HepG2 (cell line): ENCODE measurements around the gene VMO1. TPM values are rescaled to one million over a fixed set of nuclear protein-coding genes. Genes with fewer than 3 reads are reported as not detected.

Experiments
- ATF7 ChIP-seq, 2 experiments: fragments of 450-650 bp in 1 of 2; sonication (generic) in 1 of 2; formaldehyde crosslinking in 1 of 2; IDR thresholded peaks; 2 replicates each; pipeline versions ENCODE4 v1.4.0 to v1.6.1; 2016 to 2020; ENCODE audit warnings: antibody characterized with exemption in 1 of 2, mild to moderate bottlenecking in 1 of 2, missing genetic modification reagents in 1 of 2
- CEBPB ChIP-seq: IDR thresholded peaks from 2 replicates; pipeline ENCODE4 v1.6.1; 2011; ENCODE audit warnings: low read depth, low read length, improper control_type of control experiment, borderline replicate concordance
- EZH2 ChIP-seq: conservative IDR thresholded peaks from 2 replicates; pipeline ENCODE4 v1.6.1; 2012; ENCODE audit warnings: mild to moderate bottlenecking, low read depth, low read length, moderate library complexity
- GABPA ChIP-seq, 2 experiments: IDR thresholded peaks; 2 replicates each; pipeline ENCODE4 v1.6.1; 2011 to 2016; ENCODE audit warnings: low read depth in 2 of 2, low read length in 1 of 2, missing biosample characterization in 1 of 2, missing genetic modification characterization in 1 of 2
- GMEB1 ChIP-seq: sonication (generic); formaldehyde crosslinking; IDR thresholded peaks from 2 replicates; pipeline ENCODE4 v1.5.1; 2020; ENCODE audit warnings: missing genetic modification reagents, mild to moderate bottlenecking, borderline replicate concordance
- PHB2 ChIP-seq: fragments of 450-650 bp; IDR thresholded peaks from 2 replicates; pipeline ENCODE4 v1.6.1; 2018; ENCODE audit not compliant: partially characterized antibody
- PITX1 ChIP-seq: sonication (generic); formaldehyde crosslinking; IDR thresholded peaks from 2 replicates; pipeline ENCODE4 v1.5.1; 2020; ENCODE audit warnings: mild to moderate bottlenecking, missing genetic modification reagents
- SETDB1 ChIP-seq: sonication (generic); formaldehyde crosslinking; IDR thresholded peaks from 2 replicates; pipeline ENCODE4 v1.5.1; 2020; ENCODE audit warnings: missing genetic modification reagents, mild to moderate bottlenecking, borderline replicate concordance
- SRSF4 ChIP-seq: fragments of 200-400 bp; formaldehyde crosslinking; IDR thresholded peaks from one replicate; pipeline ENCODE4 v1.6.1; 2018; ENCODE audit warnings: mild to moderate bottlenecking, low read depth, low read length, moderate library complexity; ENCODE audit not compliant: poor library complexity, severe bottlenecking
- ZBTB26 ChIP-seq: IDR thresholded peaks from 2 replicates; pipeline ENCODE4 v1.6.1; 2016; ENCODE audit warnings: missing compliant biosample characterization, missing genetic modification reagents, borderline replicate concordance
- ZFP1 ChIP-seq: IDR thresholded peaks from 2 replicates; pipeline ENCODE4 v1.6.1; 2016
- ZFX ChIP-seq: sonication (generic); formaldehyde crosslinking; IDR thresholded peaks from 2 replicates; pipeline ENCODE4 v1.4.0; 2020; ENCODE audit warnings: mild to moderate bottlenecking, low read depth, missing genetic modification reagents, moderate library complexity
- ZNF124 ChIP-seq: sonication (generic); formaldehyde crosslinking; IDR thresholded peaks from 2 replicates; pipeline ENCODE4 v1.4.0; 2020; ENCODE audit warnings: missing genetic modification reagents
- ZNF234 ChIP-seq: sonication (generic); formaldehyde crosslinking; conservative IDR thresholded peaks from 2 replicates; pipeline ENCODE4 v1.5.1; 2020; ENCODE audit warnings: mild to moderate bottlenecking, missing genetic modification reagents
- ZNF292 ChIP-seq: sonication (generic); formaldehyde crosslinking; IDR thresholded peaks from 2 replicates; pipeline ENCODE4 v1.8.1; 2022; ENCODE audit warnings: mild to moderate bottlenecking, low read depth, missing genetic modification reagents, borderline replicate concordance
- ZNF296 ChIP-seq: sonication (generic); formaldehyde crosslinking; conservative IDR thresholded peaks from 2 replicates; pipeline ENCODE4 v1.5.0; 2020; ENCODE audit warnings: mild to moderate bottlenecking, missing genetic modification reagents
- ZNF569 ChIP-seq: sonication (generic); formaldehyde crosslinking; IDR thresholded peaks from 2 replicates; pipeline ENCODE4 v1.5.0; 2020; ENCODE audit warnings: mild to moderate bottlenecking, missing genetic modification reagents, moderate library complexity, borderline replicate concordance
- ZNF724P ChIP-seq: sonication (generic); formaldehyde crosslinking; IDR thresholded peaks from 2 replicates; pipeline ENCODE4 v1.8.0; 2022; ENCODE audit warnings: missing genetic modification reagents, borderline replicate concordance
- polyA plus RNA-seq, 8 experiments: library from polyadenylated mRNA; depleted of rRNA in 3 of 8; stranded (reverse) in 7 of 8; unstranded in 1 of 8; fragments of >200 nt; fragmentation: Illumina TruSeq in 4 of 8; extraction: Trizol in 4 of 8; gene quantifications; 2 replicates each; pipeline versions ENCODE4 v1.2.1 to v1.2.3, GENCODE V29; 2011 to 2016; ENCODE audit warnings: low read depth in 4 of 8, missing spikeins in 1 of 8, mixed read lengths in 1 of 8; ENCODE audit not compliant: insufficient read depth in 1 of 8
- total RNA-seq, 5 experiments: library from RNA; depleted of rRNA; stranded (reverse); fragments of >200 nt; fragmentation: Illumina TruSeq; extraction: Trizol; gene quantifications; 2 replicates each; pipeline ENCODE4 v1.2.3, GENCODE V29; 2016; ENCODE audit warnings: low read depth in 1 of 5
- TF ChIP-seq, protein P1 (sequence below): IDR thresholded peaks from 2 replicates; pipeline ENCODE4 v1.6.1; 2016; ENCODE audit warnings: low read depth, borderline replicate concordance
- TF ChIP-seq, protein P2 (sequence below): sonication (generic); formaldehyde crosslinking; conservative IDR thresholded peaks from 2 replicates; pipeline ENCODE4 v1.8.0; 2022; ENCODE audit warnings: low read depth, missing genetic modification reagents
- TF ChIP-seq, protein P3 (sequence below): sonication (generic); formaldehyde crosslinking; IDR thresholded peaks from 2 replicates; pipeline ENCODE4 v1.8.1; 2023; ENCODE audit warnings: missing genetic modification reagents, inconsistent platforms, borderline replicate concordance

Gene VMO1
- total and polyA plus RNA-seq, 2 of the 13 experiments (the other 11 are each of a cell fraction or from before 2014, with no cell fraction given): not detected

DNA sequence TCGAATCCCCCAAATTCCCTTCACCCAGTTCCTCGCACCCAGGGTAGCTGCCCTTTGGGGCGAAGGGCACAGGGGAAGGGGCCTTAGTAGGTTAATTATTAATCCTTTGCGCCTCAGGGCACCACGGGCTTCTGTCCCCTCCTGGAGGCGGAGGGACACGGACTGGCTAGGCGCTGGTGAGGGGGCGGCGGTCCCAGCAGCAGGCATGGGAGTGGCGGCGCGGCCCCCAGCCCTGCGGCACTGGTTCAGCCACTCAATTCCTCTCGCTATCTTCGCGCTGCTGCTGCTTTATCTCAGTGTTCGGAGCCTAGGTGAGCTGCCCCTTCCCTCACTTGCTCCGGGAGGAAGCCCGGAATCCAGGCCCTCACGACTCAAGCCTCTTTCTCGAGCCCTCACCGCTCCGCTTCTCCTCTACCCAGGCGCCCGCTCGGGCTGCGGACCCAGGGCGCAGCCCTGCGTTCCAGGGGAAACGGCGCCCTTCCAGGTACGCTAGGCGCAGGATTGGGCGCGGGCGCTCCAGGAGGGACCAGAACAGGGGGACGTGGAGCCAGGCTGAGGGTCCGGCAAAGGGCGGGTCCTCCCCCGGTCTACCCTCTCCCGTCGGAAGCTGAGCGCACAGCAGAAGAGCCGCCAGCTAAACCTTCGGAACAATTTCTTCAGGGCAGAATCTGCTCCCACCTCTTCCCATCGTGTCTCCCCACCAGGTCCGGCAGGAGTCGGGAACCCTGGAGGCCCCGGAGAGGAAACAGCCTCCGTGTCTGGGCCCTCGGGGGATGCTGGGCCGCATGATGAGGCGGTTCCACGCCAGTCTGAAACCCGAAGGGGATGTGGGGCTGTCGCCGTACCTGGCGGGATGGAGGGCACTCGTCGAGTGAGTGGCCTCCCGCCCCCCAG lies 2.9 kb upstream of the VMO1 start, which contains the start of gene GLTPD2 (continued):
- TF ChIP-seq ZBTB26 (CRISPR knock-in tag) (peak; percentile 49; the same call in 1 of the 2 replicates), ZNF569 (no peak), ATF7 (IDR thresholded peaks at IDR 0.05) (no peak), ATF7 (CRISPR knock-in tag; IDR thresholded peaks at IDR 0.05) (no peak), ZNF234 (CRISPR knock-in tag) (no peak), GABPA (IDR thresholded peaks at IDR 0.05; ENCODE audit: low read depth, low read length) (no peak), GABPA (CRISPR knock-in tag; IDR thresholded peaks at IDR 0.05; ENCODE audit: low read depth) (no peak), EZH2 (no peak), PHB2 (no peak), PITX1 (peak; percentile 86), ZNF124 (CRISPR knock-in tag) (no peak), CEBPB (no peak), GMEB1 (CRISPR knock-in tag) (peak; percentile 44; the same call in 1 of the 2 replicates), ZNF724P (no peak), ZFP1 (CRISPR knock-in tag) (no peak), ZNF292 (CRISPR knock-in tag) (peak; percentile 52; the same call in 1 of the 2 replicates), SETDB1 (no peak), ZNF296 (CRISPR knock-in tag) (peak; percentile 18; the same call in 1 of the 2 replicates), ZFX (CRISPR knock-in tag) (peak; percentile 74), SRSF4 (no peak)
- TF ChIP-seq, protein P1, sequence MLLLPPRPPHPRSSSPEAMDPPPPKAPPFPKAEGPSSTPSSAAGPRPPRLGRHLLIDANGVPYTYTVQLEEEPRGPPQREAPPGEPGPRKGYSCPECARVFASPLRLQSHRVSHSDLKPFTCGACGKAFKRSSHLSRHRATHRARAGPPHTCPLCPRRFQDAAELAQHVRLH: 0 out of 2 replicates have a peak, but pooled peaks have one; percentile 32
- TF ChIP-seq, protein P2, sequence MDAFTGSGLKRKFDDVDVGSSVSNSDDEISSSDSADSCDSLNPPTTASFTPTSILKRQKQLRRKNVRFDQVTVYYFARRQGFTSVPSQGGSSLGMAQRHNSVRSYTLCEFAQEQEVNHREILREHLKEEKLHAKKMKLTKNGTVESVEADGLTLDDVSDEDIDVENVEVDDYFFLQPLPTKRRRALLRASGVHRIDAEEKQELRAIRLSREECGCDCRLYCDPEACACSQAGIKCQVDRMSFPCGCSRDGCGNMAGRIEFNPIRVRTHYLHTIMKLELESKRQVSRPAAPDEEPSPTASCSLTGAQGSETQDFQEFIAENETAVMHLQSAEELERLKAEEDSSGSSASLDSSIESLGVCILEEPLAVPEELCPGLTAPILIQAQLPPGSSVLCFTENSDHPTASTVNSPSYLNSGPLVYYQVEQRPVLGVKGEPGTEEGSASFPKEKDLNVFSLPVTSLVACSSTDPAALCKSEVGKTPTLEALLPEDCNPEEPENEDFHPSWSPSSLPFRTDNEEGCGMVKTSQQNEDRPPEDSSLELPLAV: no peak
- TF ChIP-seq, protein P3, sequence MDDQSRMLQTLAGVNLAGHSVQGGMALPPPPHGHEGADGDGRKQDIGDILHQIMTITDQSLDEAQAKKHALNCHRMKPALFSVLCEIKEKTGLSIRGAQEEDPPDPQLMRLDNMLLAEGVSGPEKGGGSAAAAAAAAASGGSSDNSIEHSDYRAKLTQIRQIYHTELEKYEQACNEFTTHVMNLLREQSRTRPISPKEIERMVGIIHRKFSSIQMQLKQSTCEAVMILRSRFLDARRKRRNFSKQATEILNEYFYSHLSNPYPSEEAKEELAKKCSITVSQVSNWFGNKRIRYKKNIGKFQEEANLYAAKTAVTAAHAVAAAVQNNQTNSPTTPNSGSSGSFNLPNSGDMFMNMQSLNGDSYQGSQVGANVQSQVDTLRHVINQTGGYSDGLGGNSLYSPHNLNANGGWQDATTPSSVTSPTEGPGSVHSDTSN (CRISPR knock-in tag): 0 out of 2 replicates have a peak, but pooled peaks have one; percentile 63
